MCF 10A (cell line): Measurements from ENCODE around the gene FBXL20. TPM values are rescaled to one million over a fixed set of nuclear protein-coding genes. Genes with fewer than 3 reads are reported as not detected.

Experiments
- BruUV-seq: library from RNA; stranded (reverse); fragments of 400-500 nt; replicated peaks from 2 replicates; lab custom pipeline; 2021; lab: Mats Ljungman, UMichigan
- CTCF ChIA-PET: fragments of 300-600 bp; sonication (Branson Sonifier 250); formaldehyde crosslinking; extraction: SDS; loops from one replicate; lab custom pipeline; 2021; ENCODE audit warnings: antibody characterized with exemption, inconsistent platforms; lab: Yijun Ruan, JAX
- POLR2A ChIA-PET: fragments of 300-600, 350-650 bp; sonication (Branson Sonifier 250); formaldehyde crosslinking; extraction: SDS; loops from one replicate; lab custom pipeline; 2020; ENCODE audit warnings: antibody characterized with exemption, inconsistent platforms; lab: Yijun Ruan, JAX
- DNase-seq: peaks from one replicate; pipeline ENCODE4 v3.0.0-alpha.2; 2018; ENCODE audit not compliant: unreplicated experiment
- H3K27ac Mint-ChIP-seq: one replicate; pipeline ENCODE4 v1.8.0; 2022; ENCODE audit warnings: mild to moderate bottlenecking, low read depth, mixed read lengths; ENCODE audit not compliant: unreplicated experiment
- H3K27me3 Mint-ChIP-seq: one replicate; pipeline ENCODE4 v1.8.0; 2022; ENCODE audit warnings: mixed read lengths; ENCODE audit not compliant: insufficient read depth, unreplicated experiment
- H3K36me3 Mint-ChIP-seq: one replicate; pipeline ENCODE4 v1.8.0; 2022; ENCODE audit warnings: mild to moderate bottlenecking, moderate library complexity, mixed read lengths; ENCODE audit not compliant: insufficient read depth, unreplicated experiment
- H3K4me1 Mint-ChIP-seq: one replicate; pipeline ENCODE4 v1.8.0; 2022; ENCODE audit warnings: mixed read lengths; ENCODE audit not compliant: insufficient read depth, unreplicated experiment
- H3K4me3 Mint-ChIP-seq: one replicate; pipeline ENCODE4 v1.8.0; 2022; ENCODE audit warnings: mild to moderate bottlenecking, moderate library complexity, mixed read lengths; ENCODE audit not compliant: unreplicated experiment
- H3K9me3 Mint-ChIP-seq: one replicate; pipeline ENCODE4 v1.8.0; 2022; ENCODE audit warnings: mixed read lengths; ENCODE audit not compliant: unreplicated experiment
- CTCF ChIP-seq: fragments of 200-600 bp; IDR thresholded peaks from one replicate; pipeline ENCODE4 v1.8.0; 2022; ENCODE audit warnings: antibody characterized with exemption, mild to moderate bottlenecking; ENCODE audit not compliant: unreplicated experiment
- intact Hi-C: fragments of 100-400 bp; cut with micrococcal nuclease; formaldehyde crosslinking; loops from 2 replicates; pipeline ENCODE4 v1.14.1; 2022
- total RNA-seq: library from RNA; stranded (reverse); gene quantifications from 2 replicates; pipeline ENCODE4 v1.2.3, GENCODE V29; 2022

The FBXL20 gene
- total RNA-seq, 1 experiment from 2014 or later, result 13.4 TPM

- Mint-ChIP-seq H3K4me3 (no peak overlapping the region), H3K36me3 (peaks cover 6% of the 10 kb centered on the region), H3K27me3 (peaks cover 28% of the 10 kb centered on the region), H3K9me3 (no peaks in the 10 kb centered on the region), H3K27ac (peak overlapping the region; percentile 25), H3K4me1 (peaks cover 25% of the 10 kb centered on the region)
- ChIA-PET CTCF (interaction anchor here (1.4 to 2.5 kb wide), 2 partner anchors 11 to 15 kb away, joined by 3 to 7 read pairs; no protein-coding TSS in a partner anchor), POLR2A (interaction anchor here (0.9 to 1.0 kb wide), 2 partner anchors 13 to 22 kb away, joined by 3 to 4 read pairs; partner anchors contain the start of gene RPL19)
- BruUV-seq, result no TSS peak
- no peak for DNase-seq
- TF ChIP-seq CTCF, result no peak
- intact Hi-C loops, result no loop called here
Measured at GRCh38 chr17:39221572-39221971, 179.9 kb downstream of the FBXL20 start.

GRCh38 chr17:39219647-39220154, 181.7 kb downstream of the FBXL20 start:
- no peak for DNase-seq
- intact Hi-C loops, result no loop called here
- H3K27ac Mint-ChIP-seq, result no peak overlapping the region
- ChIA-PET CTCF (interaction anchor here (1.2 kb wide), 1 partner anchor 13 kb away, joined by 3 read pairs; no protein-coding TSS in a partner anchor), POLR2A (interaction anchor here (0.6 to 0.9 kb wide), 2 partner anchors 11 to 17 kb away, joined by 3 to 4 read pairs; no protein-coding TSS in a partner anchor)
- TF ChIP-seq CTCF, result no peak
- H3K4me3 Mint-ChIP-seq, result no peak overlapping the region
- H3K36me3 Mint-ChIP-seq, result peaks cover 6% of the 10 kb centered on the region
- no peaks in the 10 kb centered on the region for H3K9me3 Mint-ChIP-seq
- peaks cover 26% of the 10 kb centered on the region for H3K4me1 Mint-ChIP-seq
- no TSS peak for BruUV-seq
- H3K27me3 Mint-ChIP-seq, result peaks cover 11% of the 10 kb centered on the region

DNA sequence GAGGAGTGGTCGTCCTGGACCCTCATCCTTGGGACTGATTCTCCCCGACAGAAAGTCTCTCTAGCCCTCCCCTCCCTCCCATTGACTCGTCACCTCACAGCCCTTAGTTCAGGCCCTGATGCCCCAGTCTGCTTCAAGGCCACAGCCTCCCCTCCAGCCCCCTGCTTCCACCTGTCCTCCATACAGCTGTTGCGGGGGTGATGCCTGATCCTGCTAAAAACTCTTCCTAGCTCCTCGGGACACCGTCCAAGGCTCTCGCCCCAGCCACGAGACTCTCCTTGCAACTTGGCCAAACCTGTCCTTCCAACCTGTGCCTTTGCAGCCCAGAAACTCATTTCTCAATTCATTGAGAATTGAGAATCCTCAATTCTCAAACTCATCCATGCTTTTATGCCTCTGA, 182.5 kb downstream of the FBXL20 start:
- ChIA-PET CTCF (interaction anchor here (0.6 to 1.2 kb wide), 3 partner anchors 13 to 26 kb away, joined by 3 read pairs; no protein-coding TSS in a partner anchor), POLR2A (interaction anchor here (0.5 to 0.6 kb wide), 2 partner anchors 17 to 147 kb away, joined by 3 read pairs; no protein-coding TSS in a partner anchor)
- TF ChIP-seq CTCF, result no peak
- Mint-ChIP-seq H3K27ac (no peak overlapping the region), H3K9me3 (no peaks in the 10 kb centered on the region), H3K4me1 (peaks cover 32% of the 10 kb centered on the region), H3K36me3 (peaks cover 6% of the 10 kb centered on the region), H3K27me3 (peaks cover 3% of the 10 kb centered on the region), H3K4me3 (no peak overlapping the region)
- no peak for DNase-seq
- BruUV-seq, result no TSS peak
- intact Hi-C loops, result no loop called here

DNA sequence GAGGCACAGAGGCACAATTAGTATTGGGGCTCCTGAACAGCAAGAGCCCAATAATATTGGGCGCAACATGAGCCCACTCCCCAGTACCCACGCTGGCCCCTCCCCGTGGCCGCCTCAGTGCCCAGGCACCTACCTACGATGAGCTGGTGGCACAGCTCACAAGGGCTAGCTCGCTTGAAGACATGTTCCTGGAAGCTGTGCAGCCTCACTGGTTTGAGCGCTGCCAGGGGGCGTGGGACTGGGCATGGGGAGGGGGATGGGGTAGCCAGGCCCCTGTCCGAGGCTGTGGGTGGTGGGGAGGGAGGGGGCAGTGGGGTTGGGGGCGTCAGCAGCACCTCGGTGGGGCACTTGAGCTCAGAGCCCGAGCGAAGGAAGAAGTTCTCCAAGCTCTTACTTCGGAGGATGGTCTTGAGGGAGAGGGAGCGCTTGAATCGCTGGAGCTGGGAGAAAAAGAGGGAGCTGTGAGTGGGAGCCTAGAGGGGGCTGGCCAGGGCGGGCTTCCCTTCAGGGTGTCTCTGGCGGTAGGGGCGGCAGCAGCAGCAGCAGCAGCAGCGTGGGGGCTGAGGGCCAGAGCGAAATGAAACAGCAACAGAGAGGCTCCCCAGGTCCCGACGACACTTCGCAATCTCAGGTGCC, 183.6 kb downstream of the FBXL20 start:
- Mint-ChIP-seq H3K9me3 (no peaks in the 10 kb centered on the region), H3K4me1 (peaks cover 38% of the 10 kb centered on the region), H3K27me3 (no peaks in the 10 kb centered on the region), H3K4me3 (no peak overlapping the region), H3K27ac (no peak overlapping the region), H3K36me3 (peaks cover 6% of the 10 kb centered on the region)
- no peak for TF ChIP-seq CTCF
- no peak for DNase-seq
- BruUV-seq, result no TSS peak
- intact Hi-C loops, result no loop called here
- ChIA-PET CTCF (interaction anchor here (0.5 to 0.8 kb wide), 2 partner anchors 18 to 175 kb away, joined by 3 read pairs; no protein-coding TSS in a partner anchor), POLR2A (interaction anchor here (0.6 to 1.5 kb wide), 4 partner anchors 9 to 89 kb away, joined by 3 read pairs; no protein-coding TSS in a partner anchor)
